Skeletal muscle satellite cell (primary cell): Measurements from ENCODE around the gene PDE4A.

ENCODE experiments used
- H3K27me3 ChIP-seq: 2 replicates; pipeline ENCODE4 v1.7.0; 2013; ENCODE audit warnings: low read length; ENCODE audit not compliant: control insufficient read depth, insufficient read depth
- H3K36me3 ChIP-seq: 2 replicates; pipeline ENCODE4 v1.7.0; 2013; ENCODE audit warnings: mild to moderate bottlenecking, control low read depth, low read length; ENCODE audit not compliant: insufficient read depth
- H3K4me1 ChIP-seq: 2 replicates; pipeline ENCODE4 v1.7.0; 2013; ENCODE audit warnings: low read length; ENCODE audit not compliant: control insufficient read depth, insufficient read depth
- H3K4me2 ChIP-seq: 2 replicates; pipeline ENCODE4 v1.7.0; 2013; ENCODE audit warnings: mild to moderate bottlenecking, low read length
- H3K4me3 ChIP-seq: 2 replicates; pipeline ENCODE4 v1.7.0; 2013; ENCODE audit warnings: low read length
- H3K9ac ChIP-seq: 2 replicates; pipeline ENCODE4 v1.7.0; 2013; ENCODE audit warnings: mild to moderate bottlenecking, low read depth, low read length, moderate library complexity
- H3K9me3 ChIP-seq: replicated peaks from 2 replicates; pipeline ENCODE4 v1.7.0; 2013; ENCODE audit warnings: mild to moderate bottlenecking, control low read depth, low read length

PDE4A gene

GRCh38 chr19:10505583-10506229 is 85.4 kb downstream of the PDE4A start:
- Histone ChIP-seq H3K36me3 (no peaks in the 10 kb centered on the region), H3K27me3 (peaks cover 5% of the 10 kb centered on the region), H3K4me1 (peaks cover 8% of the 10 kb centered on the region), H3K9me3 (no peaks in the 10 kb centered on the region), H3K4me2 (no peak overlapping the region), H3K4me3 (no peak overlapping the region), H3K9ac (no peak overlapping the region)

- Histone ChIP-seq H3K4me1 (no peaks in the 10 kb centered on the region), H3K36me3 (no peaks in the 10 kb centered on the region), H3K9ac (no peak overlapping the region), H3K9me3 (no peaks in the 10 kb centered on the region), H3K4me3 (no peak overlapping the region), H3K4me2 (no peak overlapping the region), H3K27me3 (peaks cover 14% of the 10 kb centered on the region)
Measured at GRCh38 chr19:10508036-10508435, 87.7 kb downstream of the PDE4A start.

GRCh38 chr19:10508707-10509106 is 88.4 kb downstream of the PDE4A start:
- no peaks in the 10 kb centered on the region for H3K4me1 ChIP-seq
- no peak overlapping the region for H3K4me3 ChIP-seq
- H3K27me3 ChIP-seq: peaks cover 20% of the 10 kb centered on the region
- no peak overlapping the region for H3K4me2 ChIP-seq
- no peaks in the 10 kb centered on the region for H3K9me3 ChIP-seq
- no peak overlapping the region for H3K9ac ChIP-seq
- no peaks in the 10 kb centered on the region for H3K36me3 ChIP-seq

GRCh38 chr19:10510301-10510802 is 90.0 kb downstream of the PDE4A start:
- H3K4me1 ChIP-seq: no peaks in the 10 kb centered on the region
- H3K9ac ChIP-seq: no peak overlapping the region
- H3K27me3 ChIP-seq: peaks cover 37% of the 10 kb centered on the region
- no peak overlapping the region for H3K4me2 ChIP-seq
- no peak overlapping the region for H3K4me3 ChIP-seq
- no peaks in the 10 kb centered on the region for H3K36me3 ChIP-seq
- H3K9me3 ChIP-seq: no peaks in the 10 kb centered on the region

- H3K9me3 ChIP-seq: no peaks in the 10 kb centered on the region
- no peak overlapping the region for H3K9ac ChIP-seq
- peaks cover 48% of the 10 kb centered on the region for H3K27me3 ChIP-seq
- no peaks in the 10 kb centered on the region for H3K36me3 ChIP-seq
- H3K4me1 ChIP-seq: peaks cover 14% of the 10 kb centered on the region
- H3K4me3 ChIP-seq: no peak overlapping the region
- H3K4me2 ChIP-seq: no peak overlapping the region
Measured at GRCh38 chr19:10513223-10513622, 92.9 kb downstream of the PDE4A start.

GRCh38 chr19:10514211-10515145 is 94.1 kb downstream of the PDE4A start:
- H3K4me2 ChIP-seq: no peak overlapping the region
- H3K4me1 ChIP-seq: peaks cover 19% of the 10 kb centered on the region
- no peaks in the 10 kb centered on the region for H3K36me3 ChIP-seq
- H3K9ac ChIP-seq: no peak overlapping the region
- no peak overlapping the region for H3K4me3 ChIP-seq
- peaks cover 59% of the 10 kb centered on the region for H3K27me3 ChIP-seq
- no peaks in the 10 kb centered on the region for H3K9me3 ChIP-seq

GRCh38 chr19:10516064-10516385 is 95.7 kb downstream of the PDE4A start:
- no peaks in the 10 kb centered on the region for H3K9me3 ChIP-seq
- peaks cover 55% of the 10 kb centered on the region for H3K27me3 ChIP-seq
- no peak overlapping the region for H3K9ac ChIP-seq
- H3K4me2 ChIP-seq: no peak overlapping the region
- no peak overlapping the region for H3K4me3 ChIP-seq
- no peaks in the 10 kb centered on the region for H3K36me3 ChIP-seq
- H3K4me1 ChIP-seq: peaks cover 19% of the 10 kb centered on the region

- peaks cover 57% of the 10 kb centered on the region for H3K27me3 ChIP-seq
- H3K4me2 ChIP-seq: peak overlapping the region; percentile 72
- H3K9me3 ChIP-seq: no peaks in the 10 kb centered on the region
- peaks cover 19% of the 10 kb centered on the region for H3K4me1 ChIP-seq
- no peak overlapping the region for H3K9ac ChIP-seq
- peak overlapping the region; percentile 59 for H3K4me3 ChIP-seq
- no peaks in the 10 kb centered on the region for H3K36me3 ChIP-seq
Measured at GRCh38 chr19:10516671-10517286, 96.4 kb downstream of the PDE4A start.

GRCh38 chr19:10517361-10517759 is 97.0 kb downstream of the PDE4A start, which contains the start of gene S1PR5:
Gene S1PR5 (minus strand): TSS chr19:10517447. CDS start chr19:10515011, 2,436 bp downstream.
- Histone ChIP-seq H3K4me2 (peak within 1 kb of the TSS; percentile 72), H3K9me3 (no peaks in the 10 kb centered on the region), H3K36me3 (no peaks in the 10 kb centered on the region), H3K4me3 (peak within 1 kb of the TSS; percentile 59), H3K9ac (no peak within 1 kb of the TSS), H3K4me1 (peaks cover 19% of the 10 kb centered on the region), H3K27me3 (peaks cover 57% of the 10 kb centered on the region)

GRCh38 chr19:10517760-10518443 is 97.6 kb downstream of the PDE4A start:
- no peaks in the 10 kb centered on the region for H3K9me3 ChIP-seq
- H3K4me2 ChIP-seq: peak overlapping the region; percentile 72
- peaks cover 55% of the 10 kb centered on the region for H3K27me3 ChIP-seq
- no peaks in the 10 kb centered on the region for H3K36me3 ChIP-seq
- peaks cover 19% of the 10 kb centered on the region for H3K4me1 ChIP-seq
- peak overlapping the region; percentile 59 for H3K4me3 ChIP-seq
- no peak overlapping the region for H3K9ac ChIP-seq
